ENCODE data around the gene SLC44A1. TPM values are rescaled to one million over a fixed set of nuclear protein-coding genes. Genes with fewer than 3 reads are reported as not detected.

Gene SLC44A1
- total RNA-seq, 8 experiments from 2014 or later, result 7.3 to 166 (median 24.9) TPM

GRCh38 chr9:105296445-105296844 lies 52.0 kb downstream of the SLC44A1 start:
- Histone ChIP-seq H3K27ac (no peak overlapping the region), H3K4me3 (no peak overlapping the region), H3K4me1 (replicated peaks in 1 of 2) (peaks cover 4 to 9% of the 10 kb centered on the region in 2 donors)
- in situ Hi-C loops (cut with MboI; ENCODE audit: low pct_unique_long_range_greater_than_20kb in 2 of 9, low sequenced_read_pairs in 9 of 9, unreplicated experiment in 9 of 9), result no loop called here
- WGBS, 10 experiments, result 0 to 100% (median 59%) methylated on average over 1 of the region's 1 CpG; no CpG with 5 or more reads in 2 of the 10 experiments
- ATAC-seq (replicated peaks in 6 of 8), result no peak

GRCh38 chr9:105296877-105297287 lies 52.4 kb downstream of the SLC44A1 start:
- WGBS, 10 experiments, result 42 to 100% (median 80%) methylated on average over 1 to 2 of the region's 2 CpGs; no CpG with 5 or more reads in 1 of the 10 experiments
- in situ Hi-C loops (cut with MboI; ENCODE audit: low pct_unique_long_range_greater_than_20kb in 2 of 9, low sequenced_read_pairs in 9 of 9, unreplicated experiment in 9 of 9), result no loop called here
- Histone ChIP-seq H3K27ac (no peak overlapping the region), H3K4me3 (no peak overlapping the region), H3K4me1 (replicated peaks in 1 of 2) (peaks cover 4 to 7% of the 10 kb centered on the region in 2 donors)
- ATAC-seq (replicated peaks in 6 of 8), result peak in 3 of 8 experiments; percentile 15 to 33 (median 30)

- H3K4me3 ChIP-seq, result no peak overlapping the region
- 67 to 100% (median 89%) methylated on average over 1 to 11 of the region's 14 CpGs for WGBS, 10 experiments
- in situ Hi-C loops (cut with MboI; ENCODE audit: low pct_unique_long_range_greater_than_20kb in 2 of 9, low sequenced_read_pairs in 9 of 9, unreplicated experiment in 9 of 9), result no loop called here
- peaks cover 4 to 6% of the 10 kb centered on the region in 2 donors for H3K4me1 ChIP-seq (replicated peaks in 1 of 2)
- no peak for ATAC-seq (replicated peaks in 6 of 8)
- no peak overlapping the region for H3K27ac ChIP-seq
These were observed 53.1 kb downstream of the SLC44A1 start for GRCh38 chr9:105297442-105298075.

DNA sequence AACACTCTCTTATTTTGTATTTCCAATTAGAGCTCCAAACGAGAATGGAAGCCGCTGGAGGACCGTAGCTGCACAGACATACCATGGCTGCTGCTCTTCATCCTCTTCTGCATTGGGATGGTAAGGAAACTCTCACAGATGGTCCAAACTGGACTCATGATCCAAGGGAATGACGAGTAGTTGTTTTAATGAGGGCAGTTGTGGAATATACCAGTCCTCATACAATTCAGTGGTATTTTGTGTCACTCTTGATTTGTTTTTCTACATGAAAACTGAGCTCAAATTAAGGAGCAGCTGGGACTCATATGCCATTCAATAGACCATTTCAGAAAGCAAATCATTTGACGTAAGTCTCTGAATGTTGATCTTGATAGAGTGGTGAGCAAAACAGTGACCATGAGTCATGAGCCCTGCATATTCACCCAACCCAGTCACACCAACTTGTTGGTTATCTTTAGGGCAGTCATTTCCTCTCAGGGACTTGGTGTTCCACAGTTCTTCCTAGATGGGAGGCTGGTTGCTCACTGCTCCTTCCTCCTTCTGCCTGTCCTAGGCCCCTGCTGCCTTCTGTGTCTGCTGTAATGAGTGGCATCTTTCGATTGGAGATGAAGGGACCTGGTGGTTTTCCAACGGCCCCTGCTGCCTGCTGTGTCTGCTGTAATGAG lies 54.9 kb downstream of the SLC44A1 start:
- H3K4me1 ChIP-seq (replicated peaks in 1 of 2), result peaks cover 4 to 6% of the 10 kb centered on the region in 2 donors
- no peak overlapping the region for H3K4me3 ChIP-seq
- in situ Hi-C loops (cut with MboI; ENCODE audit: low pct_unique_long_range_greater_than_20kb in 2 of 9, low sequenced_read_pairs in 9 of 9, unreplicated experiment in 9 of 9), result no loop called here
- peak in 4 of 8 experiments; percentile 17 to 94 (median 88) for ATAC-seq (replicated peaks in 6 of 8)
- no peak overlapping the region for H3K27ac ChIP-seq
- WGBS, 10 experiments, result 35 to 100% (median 85%) methylated on average over 1 to 7 of the region's 7 CpGs; no CpG with 5 or more reads in 2 of the 10 experiments

GRCh38 chr9:105302728-105303127 lies 58.3 kb downstream of the SLC44A1 start:
- H3K4me3 ChIP-seq, result no peak overlapping the region
- WGBS, 10 experiments, result 88 to 100% (median 100%) methylated on average over 1 to 2 of the region's 2 CpGs; no CpG with 5 or more reads in 2 of the 10 experiments
- H3K4me1 ChIP-seq (replicated peaks in 1 of 2), result peaks cover 0 to 3% of the 10 kb centered on the region in 2 donors
- H3K27ac ChIP-seq, result no peak overlapping the region
- in situ Hi-C loops (cut with MboI; ENCODE audit: low pct_unique_long_range_greater_than_20kb in 2 of 9, low sequenced_read_pairs in 9 of 9, unreplicated experiment in 9 of 9), result no loop called here
- ATAC-seq (replicated peaks in 6 of 8), result no peak

GRCh38 chr9:105305856-105306255 lies 61.4 kb downstream of the SLC44A1 start:
- Histone ChIP-seq H3K4me3 (no peak overlapping the region), H3K4me1 (replicated peaks in 1 of 2) (peaks cover 11 to 15% of the 10 kb centered on the region in 2 donors), H3K27ac (no peak overlapping the region)
- ATAC-seq (replicated peaks in 6 of 8), result no peak
- WGBS, 10 experiments, result 29 to 100% (median 82%) methylated on average over 1 of the region's 1 CpG
- in situ Hi-C loops (cut with MboI; ENCODE audit: low pct_unique_long_range_greater_than_20kb in 2 of 9, low sequenced_read_pairs in 9 of 9, unreplicated experiment in 9 of 9), result no loop called here

DNA sequence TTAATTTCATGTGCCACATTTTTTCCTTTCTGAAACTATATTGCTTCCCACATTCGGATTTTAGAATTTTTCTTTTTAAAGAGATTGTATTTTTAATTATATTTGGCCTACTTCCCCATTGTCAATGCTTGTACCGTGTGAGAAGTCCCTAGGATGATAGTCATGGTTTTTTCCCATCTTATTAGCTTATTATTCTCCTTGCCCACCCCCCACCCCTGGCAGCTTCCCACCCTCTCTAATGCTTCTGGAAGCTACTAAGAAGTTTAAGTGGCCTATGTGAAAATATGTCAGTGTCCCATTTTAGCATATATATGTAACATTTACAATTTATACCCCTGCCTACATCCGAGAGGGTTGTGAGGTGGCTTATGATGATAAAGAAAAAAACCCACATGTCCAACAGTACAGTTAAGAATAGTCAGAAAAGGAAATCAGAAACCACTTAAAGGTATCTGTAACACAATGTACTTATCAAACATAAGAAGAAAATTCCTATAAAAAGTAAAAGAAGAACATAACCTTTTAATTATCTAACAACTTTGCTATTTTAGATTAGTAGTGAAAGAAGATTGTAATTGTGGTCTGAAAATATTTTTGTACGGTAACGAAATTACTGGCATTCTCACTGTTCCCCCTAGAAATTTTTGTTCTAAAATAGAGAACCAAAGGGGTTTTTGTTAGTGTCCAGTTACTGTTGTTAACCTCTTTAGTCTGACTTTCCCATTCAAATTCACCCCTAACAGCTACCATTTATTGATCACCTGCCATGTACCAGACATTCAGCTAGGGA lies 62.1 kb downstream of the SLC44A1 start:
- Histone ChIP-seq H3K4me1 (replicated peaks in 1 of 2) (peaks cover 11 to 15% of the 10 kb centered on the region in 2 donors), H3K4me3 (no peak overlapping the region), H3K27ac (no peak overlapping the region)
- ATAC-seq (replicated peaks in 6 of 8), result no peak
- WGBS, 10 experiments, result 52 to 100% (median 81%) methylated on average over 1 to 5 of the region's 5 CpGs
- in situ Hi-C loops (cut with MboI; ENCODE audit: low pct_unique_long_range_greater_than_20kb in 2 of 9, low sequenced_read_pairs in 9 of 9, unreplicated experiment in 9 of 9), result no loop called here

DNA sequence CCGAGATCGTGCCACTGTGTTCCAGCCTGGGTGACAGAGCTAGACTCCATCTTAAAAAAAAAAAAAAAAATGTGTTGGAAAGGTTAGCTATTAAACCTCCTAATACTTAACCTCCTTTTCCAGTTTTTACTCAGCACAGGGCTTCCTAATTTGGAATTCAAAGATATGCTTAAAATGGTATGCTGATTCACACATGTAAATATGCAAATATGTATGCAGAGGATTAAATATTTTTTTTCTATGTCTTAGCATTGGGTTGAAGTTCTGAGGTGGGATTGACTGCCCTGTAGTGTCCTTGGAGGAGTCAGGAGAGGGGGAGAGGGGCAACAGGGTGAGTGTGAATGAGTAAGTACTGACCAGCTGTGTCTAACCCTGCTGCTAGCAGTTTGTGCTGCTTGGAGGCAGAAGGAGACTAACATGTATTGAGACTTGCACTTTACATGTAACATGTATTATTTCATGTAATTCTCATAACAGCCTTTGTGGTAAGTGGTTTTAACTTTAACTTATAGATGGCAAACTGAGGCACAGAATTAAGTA lies 63.2 kb downstream of the SLC44A1 start:
- H3K4me1 ChIP-seq (replicated peaks in 1 of 2), result peaks cover 11 to 15% of the 10 kb centered on the region in 2 donors
- ATAC-seq (replicated peaks in 6 of 8), result peak in 4 of 8 experiments; percentile 38 to 93 (median 84)
- H3K27ac ChIP-seq, result no peak overlapping the region
- H3K4me3 ChIP-seq, result no peak overlapping the region
- 29 to 100% (median 84%) methylated on average over 2 of the region's 2 CpGs; no CpG with 5 or more reads in 6 of the 10 experiments for WGBS, 10 experiments
- in situ Hi-C loops (cut with MboI; ENCODE audit: low pct_unique_long_range_greater_than_20kb in 2 of 9, low sequenced_read_pairs in 9 of 9, unreplicated experiment in 9 of 9), result no loop called here

DNA sequence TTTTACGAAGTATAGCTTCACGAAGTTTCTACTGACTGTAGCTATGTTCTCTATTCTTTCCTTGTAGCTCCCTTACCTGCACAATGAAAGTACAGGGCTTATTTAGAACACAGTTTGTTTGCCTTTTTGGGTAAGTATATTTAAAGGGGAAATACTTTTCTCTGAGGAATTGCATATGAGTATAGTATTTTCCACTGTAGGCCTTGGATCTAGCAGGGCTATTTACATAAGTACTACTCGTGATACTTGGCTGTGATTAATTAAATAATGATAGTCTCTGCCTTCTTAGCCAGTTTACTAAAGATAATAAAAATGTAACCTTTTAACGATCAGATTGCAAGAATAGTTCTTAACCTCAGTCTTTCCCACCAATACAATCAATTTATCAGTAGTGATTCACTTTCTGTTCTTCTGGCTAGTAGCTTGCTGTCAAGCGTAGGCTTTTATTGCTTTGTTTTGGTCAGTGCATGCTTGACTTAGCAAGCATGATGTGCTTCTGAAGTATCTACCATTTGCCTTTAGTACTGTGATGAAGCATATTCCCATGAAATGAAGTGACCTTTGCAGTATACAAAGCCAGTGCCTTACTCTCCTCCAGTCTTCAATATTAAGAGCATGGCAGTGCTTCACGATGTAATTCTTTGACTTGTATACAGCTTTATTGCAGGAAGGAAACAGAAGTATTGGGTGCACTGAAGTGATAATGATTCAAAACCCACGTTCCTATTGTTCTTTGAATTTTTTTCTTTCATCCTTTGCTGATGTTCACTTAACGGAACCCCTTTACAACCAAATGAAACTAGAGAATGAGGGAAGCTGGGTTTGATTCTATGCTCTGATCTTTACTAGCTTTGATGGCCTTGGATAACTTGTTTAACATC lies 64.2 kb downstream of the SLC44A1 start:
- 35 to 82% (median 52%) methylated on average over 5 to 8 of the region's 8 CpGs for WGBS, 10 experiments
- Histone ChIP-seq H3K4me1 (replicated peaks in 1 of 2) (peaks cover 11 to 15% of the 10 kb centered on the region in 2 donors), H3K4me3 (no peak overlapping the region), H3K27ac (no peak overlapping the region)
- in situ Hi-C loops (cut with MboI; ENCODE audit: low pct_unique_long_range_greater_than_20kb in 2 of 9, low sequenced_read_pairs in 9 of 9, unreplicated experiment in 9 of 9), result no loop called here
- ATAC-seq (replicated peaks in 6 of 8), result peak in 5 of 8 experiments; percentile 57 to 79 (median 74)

- Histone ChIP-seq H3K4me1 (replicated peaks in 1 of 2) (peaks cover 11 to 15% of the 10 kb centered on the region in 2 donors), H3K27ac (no peak overlapping the region), H3K4me3 (no peak overlapping the region)
- WGBS, 10 experiments, result 5 to 100% (median 29%) methylated on average over 1 to 3 of the region's 3 CpGs; no CpG with 5 or more reads in 1 of the 10 experiments
- in situ Hi-C loops (cut with MboI; ENCODE audit: low pct_unique_long_range_greater_than_20kb in 2 of 9, low sequenced_read_pairs in 9 of 9, unreplicated experiment in 9 of 9), result no loop called here
- ATAC-seq (replicated peaks in 6 of 8), result peak in 7 of 8 experiments; percentile 15 to 79 (median 43)
These were observed 65.1 kb downstream of the SLC44A1 start for GRCh38 chr9:105309531-105309931.

GRCh38 chr9:105311306-105311705 lies 66.9 kb downstream of the SLC44A1 start:
- WGBS, 10 experiments, result 83 to 100% (median 95%) methylated on average over 1 to 2 of the region's 2 CpGs
- no peak for ATAC-seq (replicated peaks in 6 of 8)
- Histone ChIP-seq H3K4me3 (no peak overlapping the region), H3K4me1 (replicated peaks in 1 of 2) (peaks cover 11 to 13% of the 10 kb centered on the region in 2 donors), H3K27ac (no peak overlapping the region)
- in situ Hi-C loops (cut with MboI; ENCODE audit: low pct_unique_long_range_greater_than_20kb in 2 of 9, low sequenced_read_pairs in 9 of 9, unreplicated experiment in 9 of 9), result no loop called here

- H3K4me3 ChIP-seq, result no peak overlapping the region
- H3K4me1 ChIP-seq (replicated peaks in 1 of 2), result peaks cover 11 to 12% of the 10 kb centered on the region in 2 donors
- no peak for ATAC-seq (replicated peaks in 6 of 8)
- in situ Hi-C loops (cut with MboI; ENCODE audit: low pct_unique_long_range_greater_than_20kb in 2 of 9, low sequenced_read_pairs in 9 of 9, unreplicated experiment in 9 of 9), result no loop called here
- H3K27ac ChIP-seq, result no peak overlapping the region
These were observed 68.8 kb downstream of the SLC44A1 start for GRCh38 chr9:105313238-105313637.

Measured in motor neuron (in vitro differentiated cells).